T47D (cell line): Measurements from ENCODE around the gene FOXO1.

ENCODE experiments used
- DNase-seq, 2 experiments: peaks; one replicate each; pipeline versions ENCODE4 v3.0.0 to v3.0.0-alpha.2; 2011 to 2012; ENCODE audit warnings: low read depth in 1 of 2, low spot score in 1 of 2
- JUND ChIP-seq: IDR thresholded peaks from 2 replicates; pipeline ENCODE4 v1.6.1; 2012; ENCODE audit warnings: low read depth
- in situ Hi-C: cut with HindIII; loops from 2 replicates; pipeline ENCODE4 v1.10.0; 2016; ENCODE audit warnings: low sequenced_read_pairs, low pct_unique_long_range_greater_than_20kb

Gene FOXO1

DNA sequence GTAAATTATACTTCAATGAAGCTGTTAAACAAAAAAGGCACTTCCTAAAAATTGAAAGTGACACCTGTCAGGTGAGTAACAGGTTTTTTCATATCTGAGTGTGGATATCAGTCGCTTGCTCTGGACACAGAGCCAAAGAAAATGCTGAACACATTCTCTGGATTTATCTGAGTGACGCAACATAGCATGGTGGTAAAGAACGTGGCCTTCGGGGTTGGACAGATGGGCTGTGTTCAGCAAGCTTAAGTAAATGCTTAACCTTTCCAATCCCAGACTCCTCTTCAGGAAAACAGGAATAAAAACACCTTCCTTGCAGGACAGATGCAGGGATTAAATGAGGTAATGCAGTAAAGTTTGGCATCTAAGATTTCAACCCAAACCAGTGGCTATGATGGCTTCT, 132.0 kb downstream of the FOXO1 start:
- TF ChIP-seq JUND = no peak
- DNase-seq = no peak
- in situ Hi-C loops = no loop called here

DNA sequence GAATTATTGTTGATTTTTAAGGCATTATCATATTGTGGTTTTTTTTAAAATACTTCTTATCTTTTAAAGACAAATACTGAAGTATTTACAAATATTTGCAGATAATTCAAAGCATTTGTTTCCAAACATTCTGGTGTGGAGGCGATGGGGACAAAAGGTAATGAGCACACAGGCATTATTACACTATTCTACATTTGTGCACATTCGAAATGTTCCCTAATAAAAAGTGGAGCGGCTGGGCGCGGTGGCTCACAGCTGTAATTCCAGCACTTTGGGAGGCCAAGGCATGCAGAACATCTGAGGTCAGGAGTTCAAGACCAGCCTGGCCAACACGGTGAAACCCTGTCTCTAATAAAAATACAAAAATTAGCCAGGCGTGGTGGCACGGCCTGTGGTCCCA, 133.4 kb downstream of the FOXO1 start:
- in situ Hi-C loops = no loop called here

DNA sequence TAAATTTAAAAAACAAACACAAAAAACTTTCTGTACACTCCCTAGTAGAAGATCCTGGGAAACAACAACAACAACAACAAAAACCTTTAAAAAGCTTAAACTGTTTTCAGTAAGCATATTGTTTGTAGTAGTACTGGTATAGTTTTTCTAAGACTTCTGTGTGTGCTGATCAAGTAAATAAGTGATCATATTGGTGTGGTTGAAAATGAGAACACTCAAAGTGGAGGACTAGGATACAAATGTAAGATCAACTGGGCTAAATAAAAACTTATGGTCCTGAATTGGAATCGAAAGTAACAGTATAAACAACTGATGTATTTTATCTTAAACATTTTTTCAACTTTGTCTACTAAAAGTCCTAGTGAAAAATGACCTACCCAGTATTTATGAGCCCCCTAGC, 135.5 kb downstream of the FOXO1 start:
- no peak for DNase-seq
- TF ChIP-seq JUND = no peak
- in situ Hi-C loops = no loop called here

More for the DNA sequence above, 133.4 kb downstream of the FOXO1 start:
- no peak for DNase-seq
- TF ChIP-seq JUND = no peak

DNA sequence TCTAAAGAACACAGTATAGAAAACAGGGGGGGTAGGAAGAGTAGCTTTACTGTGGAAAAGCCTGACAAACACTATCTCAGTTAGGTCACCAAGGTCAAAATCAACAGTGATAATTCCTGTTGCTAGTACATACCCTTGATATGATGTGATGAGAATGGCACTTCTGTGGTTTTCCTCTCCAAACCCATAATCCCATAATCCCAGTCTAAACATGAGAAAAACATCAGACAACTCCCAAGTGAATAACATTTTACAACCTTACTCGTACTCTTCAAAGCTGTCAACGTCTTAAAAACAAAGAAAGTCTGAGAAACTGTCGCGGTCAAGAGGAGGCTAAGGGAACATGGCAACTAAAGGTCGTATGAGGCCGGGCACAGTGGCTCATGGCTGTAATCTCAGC, 137.6 kb downstream of the FOXO1 start:
- TF ChIP-seq JUND = no peak
- in situ Hi-C loops = no loop called here
- no peak for DNase-seq

DNA sequence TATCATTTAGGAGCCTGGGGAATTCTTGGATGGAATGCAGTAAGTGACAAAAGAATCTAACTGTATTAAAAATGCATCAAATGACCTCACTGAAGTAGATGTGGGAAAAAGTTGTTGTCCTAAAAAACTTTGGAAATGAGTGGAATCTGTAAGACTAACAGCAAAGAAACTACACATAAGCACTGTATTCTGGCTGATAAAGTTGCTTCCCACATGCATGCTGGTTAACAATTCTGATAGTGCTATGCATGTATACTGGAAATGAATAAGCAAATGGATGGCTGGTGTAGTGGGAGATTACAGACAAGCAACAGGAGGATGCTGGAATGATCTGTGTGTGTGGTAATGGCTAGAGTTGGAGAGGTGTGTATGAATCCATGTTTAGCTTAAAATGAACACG, 138.5 kb downstream of the FOXO1 start:
- in situ Hi-C loops = no loop called here
- TF ChIP-seq JUND = no peak

DNA sequence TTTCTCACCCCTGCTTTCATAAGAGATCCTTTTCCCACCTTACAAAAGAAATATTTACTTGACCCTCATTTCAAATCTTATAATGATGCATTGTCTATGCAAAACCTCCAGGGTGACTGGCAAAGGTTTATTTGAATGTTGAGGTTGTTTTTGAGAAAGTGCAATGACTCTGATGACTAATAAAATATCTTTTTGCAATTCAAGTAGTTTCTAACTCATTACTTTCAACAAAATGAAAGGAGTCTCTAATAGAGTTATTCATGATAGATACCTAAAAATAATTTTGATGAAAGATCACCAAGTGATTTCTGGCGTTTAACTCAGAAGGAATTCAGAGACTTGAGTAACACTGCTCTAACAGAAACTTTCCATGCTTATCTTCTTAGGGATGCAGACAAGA, 144.2 kb downstream of the FOXO1 start:
- in situ Hi-C loops = no loop called here
- no peak for DNase-seq

More for the DNA sequence above, 138.5 kb downstream of the FOXO1 start:
- DNase-seq = no peak

DNA sequence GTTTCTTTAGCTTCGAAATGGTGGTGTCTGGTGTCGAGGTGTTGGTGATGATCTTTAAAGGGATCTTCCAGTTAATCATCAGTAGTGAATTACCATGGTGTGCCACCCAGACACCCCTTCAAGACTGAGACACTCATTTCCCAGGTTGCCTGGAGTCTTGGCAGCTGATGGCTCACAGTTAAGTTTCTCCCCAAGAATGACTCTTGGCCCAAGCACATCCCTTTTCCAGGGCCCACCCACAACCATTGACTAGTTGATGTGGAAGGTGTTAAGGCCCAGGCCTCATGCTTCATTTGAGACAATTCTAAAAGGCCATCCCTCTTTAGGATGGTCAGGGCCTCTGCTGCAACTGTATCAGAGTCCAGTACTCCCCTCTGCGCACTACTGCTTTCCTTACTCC, 145.5 kb downstream of the FOXO1 start:
- no peak for DNase-seq
- TF ChIP-seq JUND = no peak
- in situ Hi-C loops = no loop called here

More for the DNA sequence above, 144.2 kb downstream of the FOXO1 start:
- TF ChIP-seq JUND = no peak

DNA sequence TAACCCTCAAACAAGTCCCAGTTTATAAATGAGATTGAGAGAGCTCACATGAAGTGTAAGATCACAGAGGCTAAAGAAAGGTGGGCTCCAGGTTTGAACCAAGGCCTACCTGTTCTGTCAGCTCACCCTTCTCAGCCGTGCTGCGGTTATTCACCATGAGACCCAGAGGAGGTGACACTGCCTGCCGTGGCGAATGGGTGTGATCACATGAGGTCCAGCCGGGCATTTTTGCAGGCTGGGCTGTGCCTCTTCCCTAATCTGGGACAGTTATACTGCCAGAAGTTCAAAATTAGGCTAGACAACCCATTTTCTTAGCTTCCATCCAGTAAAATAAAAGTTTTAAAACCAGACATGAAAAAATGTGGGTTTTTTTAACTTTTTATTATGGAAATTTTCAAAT, 146.8 kb downstream of the FOXO1 start:
- no peak for DNase-seq
- no peak for TF ChIP-seq JUND
- in situ Hi-C loops = no loop called here

DNA sequence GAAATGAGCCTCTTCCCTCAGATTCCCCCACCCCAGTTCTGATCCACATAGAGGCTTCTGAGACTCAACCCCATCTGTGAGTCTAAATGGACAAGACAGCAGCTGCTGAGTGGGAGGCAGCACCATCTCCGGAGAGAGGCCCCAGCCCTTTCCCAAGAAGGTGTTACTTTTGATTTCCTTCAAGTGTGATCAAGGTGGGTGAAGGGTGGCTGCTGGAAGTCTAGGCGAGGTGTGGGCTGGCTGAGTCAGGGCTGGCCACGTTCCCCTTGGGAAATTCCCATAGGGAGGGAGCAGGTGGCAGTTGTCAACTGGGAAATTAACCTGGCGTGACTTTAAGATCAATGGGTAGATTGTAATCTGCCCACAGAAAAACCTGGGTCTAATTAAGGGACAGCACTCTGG, 148.0 kb downstream of the FOXO1 start:
- TF ChIP-seq JUND = no peak
- in situ Hi-C loops = no loop called here
- DNase-seq = no peak

DNA sequence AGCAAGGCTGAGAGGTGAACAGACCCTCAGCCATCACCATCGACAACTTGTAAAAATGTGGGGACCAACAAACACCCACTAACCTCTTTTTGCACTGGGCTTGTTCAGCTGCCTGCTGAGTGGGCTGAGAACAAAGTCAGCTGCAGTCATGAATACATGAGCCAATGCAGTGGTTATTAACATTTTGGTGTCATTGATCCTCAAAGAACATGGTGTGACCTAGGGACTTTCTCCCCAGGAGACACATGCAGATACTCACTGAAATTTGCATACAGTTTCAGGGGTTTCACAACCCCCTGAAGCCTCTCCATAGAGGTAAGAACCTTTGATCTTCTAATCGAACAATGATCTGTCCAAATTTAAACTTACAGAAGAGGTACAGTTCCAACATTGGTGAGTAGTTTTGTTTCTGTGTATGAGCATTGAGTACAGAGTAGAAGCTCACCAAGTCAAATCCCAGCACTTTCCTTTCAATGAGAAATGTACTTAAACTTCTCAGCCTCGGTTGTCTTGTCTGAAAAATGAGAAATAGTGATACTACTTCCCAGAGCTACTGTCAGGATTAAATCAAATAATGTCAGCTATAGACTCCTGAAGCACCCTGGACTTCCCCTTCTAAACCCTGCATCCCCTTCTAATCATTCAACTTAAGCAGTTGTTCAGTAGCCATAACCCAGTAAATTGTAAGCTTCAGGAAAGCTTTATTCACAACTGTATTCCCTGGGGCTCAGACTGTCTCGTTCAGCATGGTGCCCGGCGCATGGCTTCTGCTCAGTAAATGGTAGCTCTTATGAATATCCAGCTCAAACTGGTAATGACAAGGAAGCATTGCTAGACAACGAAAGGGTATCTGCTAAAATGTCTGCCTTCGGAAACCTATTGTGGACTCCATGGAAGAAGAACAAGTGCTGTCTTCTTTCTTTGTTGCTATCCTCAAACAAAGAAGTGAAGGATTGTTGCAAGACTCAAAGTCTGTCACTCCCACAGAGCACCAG, 148.7 kb downstream of the FOXO1 start:
- DNase-seq = no peak
- TF ChIP-seq JUND = no peak
- in situ Hi-C loops = no loop called here

DNA sequence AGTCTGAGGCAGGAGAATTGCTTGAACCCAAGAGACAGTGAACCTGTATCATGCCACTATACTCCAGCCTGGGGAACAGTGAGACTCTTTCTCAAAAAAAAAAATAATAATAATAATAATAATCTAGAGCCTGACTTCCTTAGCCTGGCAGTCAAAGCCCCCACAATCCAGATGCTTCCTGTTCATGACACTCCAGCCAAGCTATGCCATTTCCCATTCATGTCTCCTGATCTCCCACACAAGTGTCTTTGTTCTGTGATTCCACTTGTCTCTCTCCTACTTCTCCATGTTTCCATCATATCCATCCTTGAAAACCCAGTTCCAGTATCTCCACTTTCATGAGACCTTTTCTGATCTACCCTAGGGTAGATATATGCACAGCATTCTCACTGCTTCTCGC, 150.7 kb downstream of the FOXO1 start:
- DNase-seq = no peak
- no peak for TF ChIP-seq JUND
- in situ Hi-C loops = no loop called here

DNA sequence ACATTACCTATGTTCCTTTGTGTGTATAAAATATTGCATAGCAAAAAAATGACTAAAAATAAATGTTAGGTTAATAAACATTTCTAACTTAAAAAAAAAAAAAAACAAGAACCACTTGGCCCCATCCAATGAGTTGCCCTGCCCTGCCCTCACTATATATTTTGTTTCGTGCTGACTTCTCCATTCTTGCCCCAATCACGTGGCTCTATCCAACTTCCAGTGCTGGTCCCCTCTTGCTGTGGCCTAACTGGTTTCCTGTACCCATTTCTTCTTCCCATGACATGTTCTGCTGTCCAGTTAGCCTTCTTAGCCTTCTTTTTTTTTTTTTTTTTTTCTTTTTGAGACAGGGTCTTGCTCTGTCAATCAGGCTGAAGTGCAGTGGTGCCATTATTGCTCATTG, 151.6 kb downstream of the FOXO1 start:
- in situ Hi-C loops = no loop called here
- no peak for TF ChIP-seq JUND
- DNase-seq = no peak

DNA sequence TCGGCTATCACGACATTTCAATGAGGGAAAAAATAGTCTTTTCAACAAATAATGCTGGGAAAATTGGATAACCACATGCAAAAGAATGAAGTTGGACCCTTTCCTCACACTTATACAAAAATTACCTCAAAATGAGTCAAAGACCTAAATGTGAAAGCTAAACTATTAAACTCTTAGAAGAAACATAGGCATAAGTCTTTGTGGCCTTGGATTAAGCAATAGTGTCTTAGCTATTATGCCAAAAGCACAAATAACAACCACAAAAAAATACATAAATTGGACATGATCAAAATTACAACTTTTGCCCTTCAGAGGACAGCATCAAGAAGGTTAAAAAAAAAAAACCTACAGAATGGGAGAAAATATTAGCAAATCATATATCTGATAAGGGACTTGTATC, 156.6 kb downstream of the FOXO1 start:
- TF ChIP-seq JUND = no peak
- no peak for DNase-seq

More for the DNA sequence above, 156.6 kb downstream of the FOXO1 start:
- in situ Hi-C loops = no loop called here
